Measurements from ENCODE around the gene THAP7.

The THAP7 gene

GRCh38 chr22:20994128-20994901, 7.6 kb downstream of the THAP7 start:
- no peak for DNase-seq (ENCODE audit: low read depth in 1 of 2, low spot score in 1 of 2)

GRCh38 chr22:20993304-20994127, 8.4 kb downstream of the THAP7 start:
- no peak for DNase-seq (ENCODE audit: low read depth in 1 of 2, low spot score in 1 of 2)

GRCh38 chr22:20992456-20993303, 9.2 kb downstream of the THAP7 start:
- no peak for DNase-seq (ENCODE audit: low read depth in 1 of 2, low spot score in 1 of 2)

GRCh38 chr22:20992056-20992442, 9.9 kb downstream of the THAP7 start:
- no peak for DNase-seq (ENCODE audit: low read depth in 1 of 2, low spot score in 1 of 2)

GRCh38 chr22:20991252-20992055, 10.5 kb downstream of the THAP7 start:
- no peak for DNase-seq (ENCODE audit: low read depth in 1 of 2, low spot score in 1 of 2)

- no peak for DNase-seq (ENCODE audit: low read depth in 1 of 2, low spot score in 1 of 2)
These were observed 11.4 kb downstream of the THAP7 start for GRCh38 chr22:20990184-20991180.

GRCh38 chr22:20989323-20990138, 12.4 kb downstream of the THAP7 start:
- no peak for DNase-seq (ENCODE audit: low read depth in 1 of 2, low spot score in 1 of 2)

- DNase-seq (ENCODE audit: low read depth in 1 of 2, low spot score in 1 of 2), result no peak
These were observed 13.2 kb downstream of the THAP7 start for GRCh38 chr22:20988573-20989322.

- no peak for DNase-seq (ENCODE audit: low read depth in 1 of 2, low spot score in 1 of 2)
These were observed 14.5 kb downstream of the THAP7 start for GRCh38 chr22:20987375-20987774.

- no peak for DNase-seq (ENCODE audit: low read depth in 1 of 2, low spot score in 1 of 2)
These were observed 15.6 kb downstream of the THAP7 start for GRCh38 chr22:20986365-20986764.

GRCh38 chr22:20985720-20986119, 16.2 kb downstream of the THAP7 start:
- DNase-seq (ENCODE audit: low read depth in 1 of 2, low spot score in 1 of 2), result no peak

- no peak for DNase-seq (ENCODE audit: low read depth in 1 of 2, low spot score in 1 of 2)
These were observed 18.7 kb downstream of the THAP7 start for GRCh38 chr22:20983081-20983771.

GRCh38 chr22:20982563-20982882, 19.4 kb downstream of the THAP7 start:
- DNase-seq (ENCODE audit: low read depth in 1 of 2, low spot score in 1 of 2), result no peak

GRCh38 chr22:20981787-20982562, 19.9 kb downstream of the THAP7 start, which contains the start of gene LZTR1:
TSS of gene LZTR1 (plus strand) at chr22:20982297. CDS start at chr22:20982372, 75 bp downstream.
- DNase-seq (ENCODE audit: low read depth in 1 of 2, low spot score in 1 of 2), result peak; percentile 50 to 61

GRCh38 chr22:20980938-20981722, 20.8 kb downstream of the THAP7 start:
- no peak for DNase-seq (ENCODE audit: low read depth in 1 of 2, low spot score in 1 of 2)

- DNase-seq (ENCODE audit: low read depth in 1 of 2, low spot score in 1 of 2), result no peak
These were observed 21.4 kb downstream of the THAP7 start for GRCh38 chr22:20980523-20980922.

All from activated CD4-positive, alpha-beta T cell treated with anti-CD3 and anti-CD28 coated beads, Interleukin-2, amount 50 U/mL, for 24 hours (primary cell).